Stomach (tissue), 4 donors: ENCODE data around the gene PDSS2.

Experiments
- CTCF ChIP-seq, 7 experiments: fragments of 450-650 bp in 4 of 7; fragments of 200-600 bp in 3 of 7; sonication (generic) in 3 of 7; IDR thresholded peaks; one replicate each; pipeline ENCODE4 v1.5.1; 2016 to 2019; ENCODE audit warnings: antibody characterized with exemption in 7 of 7, control low read depth in 2 of 7, mild to moderate bottlenecking in 1 of 7
- POLR2A ChIP-seq, 4 donors: fragments of 450-650 bp; IDR thresholded peaks; one replicate each; pipeline ENCODE4 v1.6.1; 2016; ENCODE audit warnings: antibody characterized with exemption in 4 of 4, control low read depth in 2 of 4, mild to moderate bottlenecking in 1 of 4, moderate library complexity in 1 of 4
- POLR2AphosphoS5 ChIP-seq, 3 donors: sonication (generic); formaldehyde crosslinking; IDR thresholded peaks; one replicate each; pipeline ENCODE4 v1.6.1; 2016; ENCODE audit warnings: antibody characterized with exemption in 3 of 3

- TF ChIP-seq POLR2AphosphoS5 (IDR thresholded peaks at IDR 0.05): no peak
- no peak for TF ChIP-seq CTCF (IDR thresholded peaks at IDR 0.05)
- TF ChIP-seq POLR2A (IDR thresholded peaks at IDR 0.05): no peak
Observed at GRCh38 chr6:107443608-107444267, 15.6 kb downstream of the PDSS2 start.
